NCI-H82 treated with DMSO at 0.1 percent for 48 hours (cell line): ENCODE results near the gene MTERF4.

Source experiments
- DNase-seq: peaks from one replicate; lab custom pipeline; 2025; ENCODE audit not compliant: unreplicated experiment; lab: John Stamatoyannopoulos, UW

Gene MTERF4

GRCh38 chr2:241102239-241102803, at the start of gene MTERF4:
MTERF4 (minus strand) TSS chr2:241102287; CDS start chr2:241102273, 14 bp downstream.
- DNase-seq = peak; percentile 42

GRCh38 chr2:241150660-241151530, 48.8 kb upstream of the MTERF4 start:
- no peak for DNase-seq

GRCh38 chr2:241149925-241150659, 48.0 kb upstream of the MTERF4 start, which contains the start of gene PPP1R7:
PPP1R7 (plus strand) TSS chr2:241150467; CDS start chr2:241150496, 29 bp downstream.
- peak; percentile 87 for DNase-seq

GRCh38 chr2:241149675-241149924, 47.5 kb upstream of the MTERF4 start:
- DNase-seq = no peak

- peak; percentile 89 for DNase-seq
Observed at GRCh38 chr2:241148891-241149674, 47.0 kb upstream of the MTERF4 start, which contains the start of gene PASK. PASK (minus strand) TSS chr2:241149472; CDS start chr2:241143032, 6,440 bp downstream.

GRCh38 chr2:241148239-241148638, 46.2 kb upstream of the MTERF4 start:
- no peak for DNase-seq

- no peak for DNase-seq
Observed at GRCh38 chr2:241147336-241147735, 45.2 kb upstream of the MTERF4 start.

- DNase-seq = no peak
Observed at GRCh38 chr2:241146286-241146685, 44.2 kb upstream of the MTERF4 start.

- DNase-seq = no peak
Observed at GRCh38 chr2:241142593-241142992, 40.5 kb upstream of the MTERF4 start.

GRCh38 chr2:241142063-241142462, 40.0 kb upstream of the MTERF4 start:
- DNase-seq = no peak

- DNase-seq = no peak
Observed at GRCh38 chr2:241141214-241141770, 39.2 kb upstream of the MTERF4 start.

- DNase-seq = no peak
Observed at GRCh38 chr2:241140445-241140840, 38.4 kb upstream of the MTERF4 start.

GRCh38 chr2:241139531-241140444, 37.7 kb upstream of the MTERF4 start:
- DNase-seq = no peak

- DNase-seq = no peak
Observed at GRCh38 chr2:241138471-241138870, 36.4 kb upstream of the MTERF4 start.

GRCh38 chr2:241137276-241138190, 35.4 kb upstream of the MTERF4 start:
- no peak for DNase-seq

- DNase-seq = no peak
Observed at GRCh38 chr2:241136661-241137260, 34.7 kb upstream of the MTERF4 start.

GRCh38 chr2:241136191-241136590, 34.1 kb upstream of the MTERF4 start:
- DNase-seq = no peak

- DNase-seq = no peak
Observed at GRCh38 chr2:241135737-241136136, 33.6 kb upstream of the MTERF4 start.
